GM12891 (cell line): Measurements from ENCODE around the gene LRRC38.

Experiments used
- PAX5 ChIP-seq: IDR thresholded peaks from 2 replicates; pipeline ENCODE4 v1.6.1; 2011; ENCODE audit warnings: low read length, moderate library complexity, mild to moderate bottlenecking; ENCODE audit not compliant: insufficient read depth, severe bottlenecking
- POLR2A ChIP-seq: IDR thresholded peaks from 2 replicates; pipeline ENCODE4 v1.6.1; 2011; ENCODE audit warnings: low read depth, low read length, control low read depth
- POLR2AphosphoS5 ChIP-seq: IDR thresholded peaks from 2 replicates; pipeline ENCODE4 v1.6.1; 2011; ENCODE audit warnings: low read depth, low read length, control low read depth
- POU2F2 ChIP-seq: IDR thresholded peaks from 2 replicates; pipeline ENCODE4 v1.6.1; 2011; ENCODE audit warnings: low read depth, mild to moderate bottlenecking, control low read depth, low read length, moderate library complexity
- SPI1 ChIP-seq: IDR thresholded peaks from 2 replicates; pipeline ENCODE4 v1.6.1; 2011; ENCODE audit warnings: low read depth, low read length, control low read depth
- TAF1 ChIP-seq: IDR thresholded peaks from 2 replicates; pipeline ENCODE4 v1.6.1; 2011; ENCODE audit warnings: low read depth, low read length, control low read depth

GRCh38 chr1:13514821-13515220, 1.0 kb upstream of the LRRC38 start:
- no peak for TF ChIP-seq POLR2A
- TF ChIP-seq PAX5, result no peak
- no peak for TF ChIP-seq POLR2AphosphoS5
- TF ChIP-seq SPI1, result no peak
- TF ChIP-seq TAF1, result no peak
- no peak for TF ChIP-seq POU2F2
